Ectodermal cell (in vitro differentiated cells): ENCODE data around the gene CCDC116.
A peak's percentile ranks its signal among the peaks of the same experiment; 100 is the strongest.

Experiments used
- H3K27ac ChIP-seq: 2 replicates; pipeline ENCODE4 v1.7.0; 2013; ENCODE audit warnings: mild to moderate bottlenecking, low read depth, low read length; ENCODE audit not compliant: insufficient read depth, poor library complexity, severe bottlenecking
- H3K27me3 ChIP-seq: 2 replicates; pipeline ENCODE4 v1.7.0; 2013; ENCODE audit warnings: mild to moderate bottlenecking, low read length; ENCODE audit not compliant: insufficient read depth, control insufficient read depth, poor library complexity, severe bottlenecking
- H3K36me3 ChIP-seq: one replicate; pipeline ENCODE4 v1.7.0; 2013; ENCODE audit warnings: low read length; ENCODE audit not compliant: control insufficient read depth, insufficient read depth
- H3K4me1 ChIP-seq: one replicate; pipeline ENCODE4 v1.7.0; 2013; ENCODE audit warnings: low read length; ENCODE audit not compliant: control insufficient read depth, insufficient read depth
- H3K4me3 ChIP-seq: 2 replicates; pipeline ENCODE4 v1.7.0; 2013; ENCODE audit warnings: low read depth, low read length, control low read depth; ENCODE audit not compliant: insufficient read depth
- H3K9me3 ChIP-seq: 2 replicates; pipeline ENCODE4 v1.7.0; 2013; ENCODE audit warnings: mild to moderate bottlenecking, low read length, moderate library complexity; ENCODE audit not compliant: control insufficient read depth
- WGBS, 2 experiments: methylation state at CpG; one replicate each; pipeline ENCODE4 v1.1.7; 2013; ENCODE audit warnings: missing lambda C conversion rate in 2 of 2; 5-methylcytosine and 5-hydroxymethylcytosine counted together

CCDC116 gene

DNA sequence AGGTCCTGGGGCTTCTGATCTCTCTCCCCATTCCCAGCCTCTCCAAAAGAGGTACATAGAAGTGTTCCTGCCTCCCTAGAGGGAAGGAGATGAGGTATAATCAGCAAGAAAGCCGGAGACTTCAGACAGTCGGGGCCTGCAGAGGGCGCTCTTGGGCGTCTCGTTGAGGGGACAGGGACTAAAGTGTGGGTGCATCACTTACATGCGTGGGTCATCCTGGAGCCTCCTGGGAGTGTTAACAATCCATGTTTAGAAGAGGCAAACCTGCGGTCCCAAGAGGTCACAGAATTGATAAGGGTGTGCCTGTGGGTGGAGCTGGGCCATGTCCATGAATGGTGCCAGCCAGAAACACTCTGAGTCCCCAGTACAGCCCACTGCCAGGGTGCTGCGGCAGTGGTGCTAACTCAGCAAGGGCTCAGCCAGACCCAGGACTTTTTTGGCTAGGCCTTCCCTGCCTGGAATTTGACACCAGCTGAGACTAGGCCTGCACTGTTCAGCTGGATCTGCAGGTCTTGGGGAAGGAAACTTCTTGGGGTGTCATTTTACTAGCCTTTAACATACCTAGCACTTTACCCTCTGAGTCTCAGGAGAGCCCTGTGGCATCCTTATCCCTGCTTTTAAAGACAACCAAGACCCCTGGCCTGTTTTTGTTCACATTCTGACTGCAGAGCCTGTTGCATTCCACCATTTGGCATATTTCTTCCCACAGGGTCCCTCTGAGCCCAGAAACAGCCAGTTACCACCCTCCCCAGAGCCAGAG lies 8.3 kb upstream of the CCDC116 start:
- no peaks in the 10 kb centered on the region for H3K27me3 ChIP-seq
- peaks cover 4% of the 10 kb centered on the region for H3K36me3 ChIP-seq
- H3K27ac ChIP-seq, result peak overlapping the region; percentile 13
- no peak overlapping the region for H3K4me3 ChIP-seq
- 56 to 59% methylated on average over 8 of the region's 8 CpGs for WGBS, 2 experiments
- H3K9me3 ChIP-seq, result no peaks in the 10 kb centered on the region
- peaks cover 3% of the 10 kb centered on the region for H3K4me1 ChIP-seq

GRCh38 chr22:21624880-21625791 lies 7.4 kb upstream of the CCDC116 start:
- H3K27ac ChIP-seq, result no peak overlapping the region
- 92 to 94% methylated on average over 12 of the region's 12 CpGs for WGBS, 2 experiments
- peaks cover 3% of the 10 kb centered on the region for H3K4me1 ChIP-seq
- H3K36me3 ChIP-seq, result peaks cover 4% of the 10 kb centered on the region
- H3K9me3 ChIP-seq, result no peaks in the 10 kb centered on the region
- H3K27me3 ChIP-seq, result no peaks in the 10 kb centered on the region
- no peak overlapping the region for H3K4me3 ChIP-seq

GRCh38 chr22:21626073-21626734 lies 6.4 kb upstream of the CCDC116 start:
- Histone ChIP-seq H3K9me3 (no peaks in the 10 kb centered on the region), H3K27me3 (no peaks in the 10 kb centered on the region), H3K27ac (no peak overlapping the region), H3K36me3 (peaks cover 4% of the 10 kb centered on the region), H3K4me3 (no peak overlapping the region), H3K4me1 (peaks cover 3% of the 10 kb centered on the region)
- 74 to 76% methylated on average over 4 of the region's 4 CpGs for WGBS, 2 experiments

GRCh38 chr22:21626735-21627469 lies 5.7 kb upstream of the CCDC116 start:
- H3K27ac ChIP-seq, result no peak overlapping the region
- H3K36me3 ChIP-seq, result peaks cover 4% of the 10 kb centered on the region
- H3K9me3 ChIP-seq, result no peaks in the 10 kb centered on the region

DNA sequence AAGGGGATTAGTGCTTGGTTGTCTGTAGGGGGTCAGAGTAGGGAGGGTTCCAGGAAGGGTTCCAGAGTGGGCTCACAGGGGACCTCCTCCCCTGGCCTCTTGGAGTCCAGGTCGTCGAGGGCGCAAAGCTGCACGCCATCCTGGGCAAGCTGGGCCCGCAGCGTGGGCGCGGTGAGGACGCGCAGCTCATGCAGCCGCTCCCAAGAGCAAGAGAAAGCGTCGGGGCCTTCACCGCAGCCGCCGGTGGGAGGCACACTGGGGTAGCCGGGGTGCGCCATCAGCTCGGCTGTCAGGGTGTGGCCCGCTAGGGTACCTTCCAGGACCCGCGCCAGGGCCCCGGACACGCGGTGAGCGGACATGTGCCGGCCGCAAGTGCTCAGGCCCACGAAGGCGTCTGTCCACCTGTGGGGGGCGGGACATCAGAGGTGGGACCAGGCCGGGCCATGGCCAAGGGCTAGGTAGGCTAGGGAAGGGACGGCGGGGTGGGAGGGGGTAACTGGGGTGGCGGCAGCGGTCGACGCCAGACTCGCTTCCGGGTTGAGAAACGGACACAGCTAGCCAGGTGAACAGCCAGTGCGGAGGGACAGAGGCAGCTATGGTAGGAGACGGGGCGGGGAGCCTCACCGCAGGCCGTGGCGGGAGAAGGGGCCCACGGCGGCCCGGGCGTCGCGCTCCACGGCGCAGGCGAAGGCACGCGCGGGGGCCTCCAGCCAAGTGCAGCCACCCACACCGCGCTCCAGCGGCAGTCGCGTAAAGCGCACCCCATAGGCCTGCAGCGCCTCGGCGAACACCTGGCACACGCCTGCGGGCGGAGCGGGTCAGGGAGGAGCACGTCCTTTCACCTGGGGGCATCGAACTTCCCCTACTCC lies 3.9 kb upstream of the CCDC116 start:
- no peak overlapping the region for H3K27ac ChIP-seq
- H3K9me3 ChIP-seq, result no peaks in the 10 kb centered on the region
- no peaks in the 10 kb centered on the region for H3K27me3 ChIP-seq
- 93% methylated on average over 74 of the region's 74 CpGs for WGBS, 2 experiments
- H3K4me3 ChIP-seq, result peak overlapping the region; percentile 99
- H3K36me3 ChIP-seq, result peaks cover 4% of the 10 kb centered on the region
- peaks cover 3% of the 10 kb centered on the region for H3K4me1 ChIP-seq

More at GRCh38 chr22:21626735-21627469, 5.7 kb upstream of the CCDC116 start:
- Histone ChIP-seq H3K27me3 (no peaks in the 10 kb centered on the region), H3K4me1 (peaks cover 3% of the 10 kb centered on the region), H3K4me3 (no peak overlapping the region)
- 91 to 93% methylated on average over 11 of the region's 11 CpGs for WGBS, 2 experiments

DNA sequence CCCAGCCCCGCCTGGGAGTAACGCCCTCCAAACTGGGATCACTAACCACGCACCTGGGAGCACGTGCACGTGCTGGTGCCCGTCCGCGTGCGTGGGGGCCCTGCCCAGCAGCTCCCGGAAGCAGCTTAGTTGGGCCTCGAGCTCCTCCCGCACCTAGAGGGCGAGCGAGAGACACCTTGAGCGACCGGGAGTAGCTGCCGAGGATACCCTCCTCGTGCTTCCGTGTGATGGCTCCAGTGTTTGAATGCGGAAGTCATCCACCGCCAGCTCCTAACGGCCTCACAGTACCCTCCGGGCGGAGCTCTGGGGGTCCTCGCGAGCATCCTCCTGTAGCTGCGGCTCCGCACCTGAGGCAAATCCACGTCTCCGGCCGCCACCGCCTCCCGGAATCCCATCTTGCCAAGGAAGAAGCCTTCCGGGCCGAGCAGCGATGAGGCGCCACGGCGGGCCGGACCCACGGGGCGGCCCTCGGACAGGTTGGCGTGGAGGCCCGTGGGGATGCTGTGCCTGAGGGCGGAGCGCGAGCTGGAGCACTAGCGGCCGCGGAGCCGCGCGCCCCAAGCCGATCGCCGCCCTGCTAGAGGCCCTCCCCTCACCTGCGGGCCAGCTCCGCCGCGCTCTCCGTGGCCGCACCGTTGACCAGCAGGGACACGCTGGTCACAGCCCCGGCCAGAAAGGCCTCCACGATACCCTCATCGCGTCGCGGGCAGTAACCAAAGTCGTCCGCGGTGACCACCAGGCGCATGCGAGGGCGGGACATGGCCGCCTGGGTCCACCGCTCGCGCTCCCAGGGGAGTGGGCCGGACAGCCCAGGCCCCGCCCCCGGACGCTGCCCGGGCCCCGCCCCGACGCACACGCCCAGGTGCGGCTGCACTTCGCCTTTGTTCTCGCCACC lies 3.1 kb upstream of the CCDC116 start, which contains the start of gene YDJC:
TSS of gene YDJC (minus strand) at position 768 of the 895 bp plus-strand sequence. CDS start at position 760, 8 bp downstream.
- WGBS, 2 experiments, result 1% methylated on average over 93 of the region's 93 CpGs
- no peaks in the 10 kb centered on the region for H3K9me3 ChIP-seq
- H3K4me3 ChIP-seq, result peak within 1 kb of the TSS; percentile 99
- peaks cover 4% of the 10 kb centered on the region for H3K36me3 ChIP-seq
- H3K27me3 ChIP-seq, result no peaks in the 10 kb centered on the region
- H3K27ac ChIP-seq, result no peak within 1 kb of the TSS
- H3K4me1 ChIP-seq, result peaks cover 3% of the 10 kb centered on the region

DNA sequence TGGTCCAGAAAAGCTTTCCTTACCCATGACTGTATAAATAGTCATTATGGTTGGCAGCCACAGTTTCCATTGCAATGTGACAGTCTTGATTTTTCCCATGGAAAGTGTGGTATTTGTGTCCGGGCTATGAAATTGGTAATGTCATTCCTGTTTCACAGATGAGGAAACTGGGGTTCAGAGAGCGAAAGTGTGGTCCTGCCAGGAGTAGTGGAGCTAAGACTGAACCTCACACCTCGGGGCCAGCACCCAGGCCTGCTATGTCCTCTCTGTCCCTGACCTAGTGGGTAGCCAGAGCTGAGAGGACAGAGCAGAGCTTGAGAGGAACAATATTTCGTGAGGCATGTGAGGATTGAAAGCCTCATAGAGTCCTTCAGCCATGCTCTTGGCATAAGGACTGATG lies 1.5 kb upstream of the CCDC116 start:
- WGBS, 2 experiments, result 89 to 92% methylated on average over 4 of the region's 4 CpGs
- no peaks in the 10 kb centered on the region for H3K27me3 ChIP-seq
- no peak overlapping the region for H3K27ac ChIP-seq
- H3K36me3 ChIP-seq, result peaks cover 4% of the 10 kb centered on the region
- peaks cover 3% of the 10 kb centered on the region for H3K4me1 ChIP-seq
- H3K9me3 ChIP-seq, result no peaks in the 10 kb centered on the region
- H3K4me3 ChIP-seq, result no peak overlapping the region

- H3K36me3 ChIP-seq, result no peaks in the 10 kb centered on the region
- no peak overlapping the region for H3K4me3 ChIP-seq
- no peaks in the 10 kb centered on the region for H3K27me3 ChIP-seq
- H3K27ac ChIP-seq, result no peak overlapping the region
- 95 to 96% methylated on average over 18 of the region's 18 CpGs for WGBS, 2 experiments
- no peaks in the 10 kb centered on the region for H3K9me3 ChIP-seq
- peaks cover 3% of the 10 kb centered on the region for H3K4me1 ChIP-seq
Observed at GRCh38 chr22:21632931-21633330, 371 bp downstream of the CCDC116 start.
